Tongue (tissue), 2 donors: ENCODE results near the gene SGCG. TPM values are rescaled to one million over a fixed set of nuclear protein-coding genes. Genes with fewer than 3 reads are reported as not detected.
"Not testable (repeated sequence)": the region's sequence is repeated elsewhere in the genome, so short reads cannot be mapped to it uniquely, and the experiment has no call there.

Experiments
- DNase-seq: peaks from one replicate; pipeline ENCODE4 v3.0.0-alpha.2; 2015
- total RNA-seq: library from RNA; depleted of rRNA; stranded (reverse); fragments of >200 nt; gene quantifications from one replicate; pipeline ENCODE4 v1.2.3, GENCODE V29; 2014

The SGCG gene
- 157 TPM for total RNA-seq

- peak; percentile 80 for DNase-seq
Measured at GRCh38 chr13:23180711-23181110, at the start of gene SGCG. SGCG (plus strand) TSS chr13:23180979; CDS start chr13:23203695, 22,716 bp downstream.

GRCh38 chr13:23134542-23134941 is 46.2 kb upstream of the SGCG start:
- DNase-seq = no peak

- no peak for DNase-seq
Measured at GRCh38 chr13:23140492-23140891, 40.3 kb upstream of the SGCG start.

GRCh38 chr13:23141964-23142363 is 38.8 kb upstream of the SGCG start:
- DNase-seq = no peak

GRCh38 chr13:23142607-23143006 is 38.2 kb upstream of the SGCG start:
- not testable (repeated sequence) for DNase-seq

GRCh38 chr13:23144431-23144830 is 36.3 kb upstream of the SGCG start:
- DNase-seq = no peak

GRCh38 chr13:23146006-23146405 is 34.8 kb upstream of the SGCG start:
- DNase-seq = no peak

GRCh38 chr13:23146811-23147625 is 33.8 kb upstream of the SGCG start:
- DNase-seq = peak; percentile 37

GRCh38 chr13:23147827-23148226 is 33.0 kb upstream of the SGCG start:
- DNase-seq = no peak

GRCh38 chr13:23157781-23158180 is 23.0 kb upstream of the SGCG start:
- no peak for DNase-seq

- peak; percentile 72 for DNase-seq
Measured at GRCh38 chr13:23159205-23159759, 21.5 kb upstream of the SGCG start.

GRCh38 chr13:23159760-23160637 is 20.8 kb upstream of the SGCG start:
- DNase-seq = peak; percentile 67

GRCh38 chr13:23160638-23161480 is 19.9 kb upstream of the SGCG start:
- DNase-seq = peak; percentile 50

GRCh38 chr13:23161481-23161825 is 19.3 kb upstream of the SGCG start:
- DNase-seq = no peak

GRCh38 chr13:23175920-23176319 is 4.9 kb upstream of the SGCG start:
- DNase-seq = no peak

GRCh38 chr13:23182142-23182541 is 1.4 kb downstream of the SGCG start:
- peak; percentile 31 for DNase-seq

- peak; percentile 59 for DNase-seq
Measured at GRCh38 chr13:23183292-23183691, 2.5 kb downstream of the SGCG start.

GRCh38 chr13:23185542-23185941 is 4.8 kb downstream of the SGCG start:
- DNase-seq = no peak

- DNase-seq = no peak
Measured at GRCh38 chr13:23201870-23202269, 21.1 kb downstream of the SGCG start.

- DNase-seq = no peak
Measured at GRCh38 chr13:23202383-23202782, 21.6 kb downstream of the SGCG start.

GRCh38 chr13:23203516-23203915 is 22.7 kb downstream of the SGCG start:
- no peak for DNase-seq

- DNase-seq = no peak
Measured at GRCh38 chr13:23205807-23206206, 25.0 kb downstream of the SGCG start.
